Neuronal stem cell (in vitro differentiated cells): Measurements from ENCODE around the gene BDKRB2. TPM values are rescaled to one million over a fixed set of nuclear protein-coding genes. Genes with fewer than 3 reads are reported as not detected.

Experiments used
- DNase-seq: peaks from one replicate; pipeline ENCODE4 v3.0.0-alpha.2; 2013; ENCODE audit warnings: low spot score
- H2AFZ ChIP-seq: one replicate; pipeline ENCODE4 v1.6.1; 2013; ENCODE audit warnings: mild to moderate bottlenecking, low read length, inconsistent platforms
- H2AK5ac ChIP-seq: 2 replicates; pipeline ENCODE4 v1.6.1; 2013; ENCODE audit warnings: low read depth, mild to moderate bottlenecking, inconsistent platforms, low read length, moderate library complexity, mixed read lengths
- H2BK120ac ChIP-seq: 2 replicates; pipeline ENCODE4 v1.6.1; 2013; ENCODE audit warnings: low read depth, mild to moderate bottlenecking, inconsistent platforms, low read length, moderate library complexity, mixed read lengths
- H2BK12ac ChIP-seq: one replicate; pipeline ENCODE4 v1.6.1; 2013; ENCODE audit warnings: low read length, inconsistent platforms
- H2BK15ac ChIP-seq: 2 replicates; pipeline ENCODE4 v1.6.1; 2013; ENCODE audit warnings: mild to moderate bottlenecking, low read length, inconsistent platforms, mixed read lengths
- H2BK5ac ChIP-seq: one replicate; pipeline ENCODE4 v1.6.1; 2013; ENCODE audit warnings: inconsistent platforms, mild to moderate bottlenecking, low read length, moderate library complexity
- H3K14ac ChIP-seq: one replicate; pipeline ENCODE4 v1.6.1; 2013; ENCODE audit warnings: low read length, inconsistent platforms
- H3K18ac ChIP-seq: 2 replicates; pipeline ENCODE4 v1.6.1; 2013; ENCODE audit warnings: low read length, inconsistent platforms
- H3K23ac ChIP-seq: 2 replicates; pipeline ENCODE4 v1.6.1; 2013; ENCODE audit warnings: low read depth, mild to moderate bottlenecking, mixed read lengths, low read length, inconsistent platforms; ENCODE audit not compliant: poor library complexity
- H3K27ac ChIP-seq: replicated peaks from 3 replicates; pipeline ENCODE4 v1.5.1; 2013; ENCODE audit warnings: low read length, inconsistent platforms
- H3K27me3 ChIP-seq, 3 experiments: 2 replicates each; pipeline ENCODE4 v1.6.1; 2013; ENCODE audit warnings: low read length in 3 of 3, mild to moderate bottlenecking in 2 of 3, inconsistent platforms in 1 of 3, low read depth in 1 of 3, mixed read lengths in 1 of 3, moderate library complexity in 1 of 3; ENCODE audit not compliant: control insufficient read depth in 3 of 3, insufficient read depth in 3 of 3
- H3K36me3 ChIP-seq, 2 donors: replicated peaks in 1 of 2; 2 replicates each; pipeline ENCODE4 v1.6.1; 2013; ENCODE audit warnings: low read length in 2 of 2; ENCODE audit not compliant: control insufficient read depth in 2 of 2, insufficient read depth in 2 of 2
- H3K4ac ChIP-seq: 2 replicates; pipeline ENCODE4 v1.6.1; 2013; ENCODE audit warnings: inconsistent platforms, mild to moderate bottlenecking, low read length, moderate library complexity
- H3K4me1 ChIP-seq, 2 donors: 1 replicate in 1 of 2; 2 replicates in 1 of 2; pipeline ENCODE4 v1.6.1; 2013; ENCODE audit warnings: low read length in 2 of 2, low read depth in 1 of 2; ENCODE audit not compliant: control insufficient read depth in 2 of 2, insufficient read depth in 1 of 2
- H3K4me2 ChIP-seq: one replicate; pipeline ENCODE4 v1.6.1; 2013; ENCODE audit warnings: mild to moderate bottlenecking, low read length, inconsistent platforms; ENCODE audit not compliant: insufficient read depth, poor library complexity, severe bottlenecking
- H3K4me3 ChIP-seq, 2 donors: 2 replicates each; pipeline ENCODE4 v1.5.1; 2013; ENCODE audit warnings: low read length in 2 of 2, mild to moderate bottlenecking in 2 of 2, inconsistent platforms in 1 of 2, moderate library complexity in 1 of 2
- H3K79me1 ChIP-seq: one replicate; pipeline ENCODE4 v1.6.1; 2013; ENCODE audit warnings: low read depth, mild to moderate bottlenecking, inconsistent platforms, low read length, moderate library complexity
- H3K9ac ChIP-seq: one replicate; pipeline ENCODE4 v1.6.1; 2013; ENCODE audit warnings: mild to moderate bottlenecking, low read depth, low read length, inconsistent platforms; ENCODE audit not compliant: poor library complexity
- H3K9me3 ChIP-seq, 2 donors: replicated peaks in 1 of 2; 2 replicates each; pipeline versions ENCODE3 to v1.6.1; 2013; ENCODE audit warnings: low read length in 2 of 2, mild to moderate bottlenecking in 2 of 2, inconsistent platforms in 1 of 2, low read depth in 1 of 2, mixed read lengths in 1 of 2, moderate library complexity in 1 of 2; ENCODE audit not compliant: control insufficient read depth in 2 of 2, insufficient read depth in 1 of 2
- H4K8ac ChIP-seq: one replicate; pipeline ENCODE4 v1.6.1; 2013; ENCODE audit warnings: low read depth, mild to moderate bottlenecking, inconsistent platforms, low read length, moderate library complexity
- H4K91ac ChIP-seq: one replicate; pipeline ENCODE4 v1.6.1; 2013; ENCODE audit warnings: low read length, low read depth, mild to moderate bottlenecking, inconsistent platforms; ENCODE audit not compliant: poor library complexity
- WGBS, 2 donors: extraction: QIAGEN DNeasy Blood & Tissue Kit; methylation state at CpG; one replicate each; pipeline ENCODE4 v1.1.7; 2013; ENCODE audit warnings: missing lambda C conversion rate in 2 of 2, mixed read lengths in 1 of 2; ENCODE audit not compliant: insufficient read length in 2 of 2, insufficient replicate concordance in 1 of 2; ENCODE audit errors: extremely low coverage in 2 of 2; 5-methylcytosine and 5-hydroxymethylcytosine counted together
- small RNA-seq: library from polyadenylated mRNA; stranded (forward); fragments of <200 nt; extraction: miRNeasy Mini kit (QIAGEN cat#:217004); gene quantifications from one replicate; pipeline ENCODE3, GENCODE V24; 2013; ENCODE audit not compliant: insufficient read depth

BDKRB2 gene

DNA sequence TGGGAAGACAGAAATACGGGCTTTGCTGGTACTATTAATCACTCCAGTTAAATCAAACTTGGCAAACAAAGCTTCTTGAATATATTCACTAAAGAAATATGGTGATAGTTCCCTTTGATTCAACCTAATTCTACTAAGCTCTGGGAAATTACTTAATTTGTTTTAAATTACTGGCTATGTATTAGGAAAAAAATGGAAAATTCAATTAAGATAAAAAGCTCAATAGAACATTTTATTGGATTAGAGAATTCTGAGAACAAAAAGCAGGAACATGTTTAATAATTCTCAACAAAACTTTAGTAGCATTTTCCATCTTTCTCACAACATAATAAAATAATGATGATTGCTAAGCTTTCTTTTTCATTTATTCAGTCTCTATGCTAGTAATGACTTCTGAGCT is 81.6 kb downstream of the BDKRB2 start:
- Histone ChIP-seq H2BK120ac (no peak overlapping the region), H2AK5ac (no peak overlapping the region)
- WGBS, 2 donors, result no CpG with 5 or more reads among the region's 1 CpG

DNA sequence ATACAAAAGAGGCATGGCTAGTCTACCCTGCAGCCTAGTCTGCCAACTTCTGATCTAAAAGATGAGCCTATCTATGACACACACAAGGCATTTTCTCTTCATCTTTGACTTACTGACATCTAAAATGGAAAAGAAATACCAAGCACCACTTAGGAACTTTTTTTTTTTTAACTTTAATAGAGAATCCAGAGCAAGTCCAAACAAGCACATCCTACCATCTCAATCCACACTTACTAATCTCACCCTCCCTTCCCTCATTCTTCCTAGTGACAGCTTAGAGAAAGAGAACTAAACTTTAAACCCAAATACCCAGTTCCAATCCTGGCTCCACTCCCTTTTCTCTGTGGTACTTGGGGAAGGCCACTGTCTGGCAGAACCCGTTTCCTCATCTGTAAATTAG is 83.2 kb downstream of the BDKRB2 start:
- WGBS, 2 donors, result no CpG with 5 or more reads among the region's 1 CpG
- peaks cover 14 to 70% of the 10 kb centered on the region in 2 donors for H3K36me3 ChIP-seq
- H2BK12ac ChIP-seq, result no peak overlapping the region

More for the DNA sequence above, 81.6 kb downstream of the BDKRB2 start:
- H3K9me3 ChIP-seq, result no peaks in the 10 kb centered on the region
- no peak overlapping the region for H3K23ac ChIP-seq
- H3K27ac ChIP-seq, result no peak overlapping the region
- H2AFZ ChIP-seq, result no peak overlapping the region
- H2BK12ac ChIP-seq, result no peak overlapping the region
- H4K91ac ChIP-seq, result no peak overlapping the region
- no peak overlapping the region for H3K14ac ChIP-seq
- H4K8ac ChIP-seq, result no peak overlapping the region
- H3K79me1 ChIP-seq, result no peaks in the 10 kb centered on the region
- H3K4me1 ChIP-seq, result peaks cover 6 to 22% of the 10 kb centered on the region in 2 donors
- H3K4me2 ChIP-seq, result no peak overlapping the region
- H3K27me3 ChIP-seq, result no peaks in the 10 kb centered on the region
- peaks cover 14 to 62% of the 10 kb centered on the region in 2 donors for H3K36me3 ChIP-seq
- no peak overlapping the region for H3K4me3 ChIP-seq
- no peak overlapping the region for H3K18ac ChIP-seq
- no peak overlapping the region for H3K4ac ChIP-seq
- no peak overlapping the region for H3K9ac ChIP-seq
- no peak overlapping the region for H2BK5ac ChIP-seq
- no peak for DNase-seq
- H2BK15ac ChIP-seq, result no peak overlapping the region

More for the DNA sequence above, 83.2 kb downstream of the BDKRB2 start:
- H3K14ac ChIP-seq, result no peak overlapping the region
- no peak overlapping the region for H2BK5ac ChIP-seq
- H4K8ac ChIP-seq, result no peak overlapping the region
- H3K9ac ChIP-seq, result no peak overlapping the region
- H2BK120ac ChIP-seq, result no peak overlapping the region
- no peaks in the 10 kb centered on the region for H3K79me1 ChIP-seq
- H2AFZ ChIP-seq, result no peak overlapping the region
- H3K27ac ChIP-seq, result no peak overlapping the region
- H3K23ac ChIP-seq, result no peak overlapping the region
- H3K4me1 ChIP-seq, result peaks cover 4 to 6% of the 10 kb centered on the region in 2 donors
- H4K91ac ChIP-seq, result no peak overlapping the region
- no peak for DNase-seq
- no peak overlapping the region for H3K4me2 ChIP-seq
- no peak overlapping the region for H3K4me3 ChIP-seq
- H3K9me3 ChIP-seq, result no peaks in the 10 kb centered on the region
- no peak overlapping the region for H3K18ac ChIP-seq
- no peak overlapping the region for H2BK15ac ChIP-seq
- no peaks in the 10 kb centered on the region for H3K27me3 ChIP-seq
- H2AK5ac ChIP-seq, result no peak overlapping the region
- no peak overlapping the region for H3K4ac ChIP-seq

Small RNAs within 50 kb of the gene (small RNA-seq; reads per million reads assigned to genes)
- gene CKS1BP1, result not detected
